ENCODE results near the gene VPS50. TPM values are rescaled to one million over a fixed set of nuclear protein-coding genes. Genes with fewer than 3 reads are reported as not detected.

Gene VPS50
- 16.7 to 24.7 TPM (median 17.4 TPM) in 3 replicates for total RNA-seq
- long read RNA-seq, transcript VPS50-202 (28 exons, 3,613 nt) = major isoform, 16 of 25 reads
- long read RNA-seq, partial matches to known transcripts = 2 of 25 reads
- long read RNA-seq, other reads (novel, unspliced or antisense) = 7 of 25 reads

- Mint-ChIP-seq H3K4me1 (ENCODE audit: low read depth) (peaks cover 12% of the 10 kb centered on the region), H3K27me3 (ENCODE audit: low read depth) (peaks cover 17% of the 10 kb centered on the region), H3K4me3 (ENCODE audit: unreplicated experiment) (peak within 1 kb of the TSS; percentile 98), H3K27ac (ENCODE audit: unreplicated experiment) (peak within 1 kb of the TSS; percentile 91), H3K36me3 (ENCODE audit: low read depth) (no peaks in the 10 kb centered on the region), H3K9me3 (ENCODE audit: low read depth) (no peaks in the 10 kb centered on the region)
- peak; percentile 95 for DNase-seq (ENCODE audit: low spot score)
- peak; percentile 23 for TF ChIP-seq CTCF (IDR thresholded peaks at IDR 0.05)
Observed at GRCh38 chr7:93231799-93232672, at the start of gene VPS50. Gene VPS50 (plus strand): TSS chr7:93232366. CDS start chr7:93232468, 102 bp downstream.

GRCh38 chr7:93185303-93186027 is 46.7 kb upstream of the VPS50 start:
- TF ChIP-seq CTCF (IDR thresholded peaks at IDR 0.05) = no peak
- Mint-ChIP-seq H3K27ac (ENCODE audit: unreplicated experiment) (no peak overlapping the region), H3K4me1 (ENCODE audit: low read depth) (no peaks in the 10 kb centered on the region), H3K4me3 (ENCODE audit: unreplicated experiment) (no peak overlapping the region), H3K9me3 (ENCODE audit: low read depth) (no peaks in the 10 kb centered on the region), H3K36me3 (ENCODE audit: low read depth) (peaks cover 1% of the 10 kb centered on the region), H3K27me3 (ENCODE audit: low read depth) (peaks cover 62% of the 10 kb centered on the region)
- DNase-seq (ENCODE audit: low spot score) = no peak

GRCh38 chr7:93188870-93189634 is 43.1 kb upstream of the VPS50 start:
- no peak overlapping the region for H3K4me3 Mint-ChIP-seq (ENCODE audit: unreplicated experiment)
- no peak overlapping the region for H3K27ac Mint-ChIP-seq (ENCODE audit: unreplicated experiment)
- no peaks in the 10 kb centered on the region for H3K9me3 Mint-ChIP-seq (ENCODE audit: low read depth)
- no peaks in the 10 kb centered on the region for H3K4me1 Mint-ChIP-seq (ENCODE audit: low read depth)
- peaks cover 1% of the 10 kb centered on the region for H3K36me3 Mint-ChIP-seq (ENCODE audit: low read depth)
- H3K27me3 Mint-ChIP-seq (ENCODE audit: low read depth) = peaks cover 56% of the 10 kb centered on the region
- no peak for TF ChIP-seq CTCF (IDR thresholded peaks at IDR 0.05)
- no peak for DNase-seq (ENCODE audit: low spot score)

GRCh38 chr7:93194386-93194785 is 37.8 kb upstream of the VPS50 start:
- H3K9me3 Mint-ChIP-seq (ENCODE audit: low read depth) = no peaks in the 10 kb centered on the region
- no peak for TF ChIP-seq CTCF (IDR thresholded peaks at IDR 0.05)
- H3K27ac Mint-ChIP-seq (ENCODE audit: unreplicated experiment) = no peak overlapping the region
- DNase-seq (ENCODE audit: low spot score) = no peak
- no peak overlapping the region for H3K4me3 Mint-ChIP-seq (ENCODE audit: unreplicated experiment)
- H3K27me3 Mint-ChIP-seq (ENCODE audit: low read depth) = peaks cover 53% of the 10 kb centered on the region
- H3K36me3 Mint-ChIP-seq (ENCODE audit: low read depth) = peaks cover 1% of the 10 kb centered on the region
- H3K4me1 Mint-ChIP-seq (ENCODE audit: low read depth) = no peaks in the 10 kb centered on the region

All from chondrocyte (in vitro differentiated cells).